ENCODE results near the gene RANBP3L.

Gene RANBP3L

GRCh38 chr5:36236801-36237200 lies 64.9 kb downstream of the RANBP3L start:
- DNase-seq (ENCODE audit: low read depth): no peak
- no peak for TF ChIP-seq CTCF (IDR thresholded peaks at IDR 0.05; ENCODE audit: low read depth, low read length, missing control alignments)
- no peak overlapping the region for H3K4me3 ChIP-seq (ENCODE audit: low read depth, low read length)

GRCh38 chr5:36232533-36232932 lies 69.2 kb downstream of the RANBP3L start:
- DNase-seq (ENCODE audit: low read depth): no peak

DNA sequence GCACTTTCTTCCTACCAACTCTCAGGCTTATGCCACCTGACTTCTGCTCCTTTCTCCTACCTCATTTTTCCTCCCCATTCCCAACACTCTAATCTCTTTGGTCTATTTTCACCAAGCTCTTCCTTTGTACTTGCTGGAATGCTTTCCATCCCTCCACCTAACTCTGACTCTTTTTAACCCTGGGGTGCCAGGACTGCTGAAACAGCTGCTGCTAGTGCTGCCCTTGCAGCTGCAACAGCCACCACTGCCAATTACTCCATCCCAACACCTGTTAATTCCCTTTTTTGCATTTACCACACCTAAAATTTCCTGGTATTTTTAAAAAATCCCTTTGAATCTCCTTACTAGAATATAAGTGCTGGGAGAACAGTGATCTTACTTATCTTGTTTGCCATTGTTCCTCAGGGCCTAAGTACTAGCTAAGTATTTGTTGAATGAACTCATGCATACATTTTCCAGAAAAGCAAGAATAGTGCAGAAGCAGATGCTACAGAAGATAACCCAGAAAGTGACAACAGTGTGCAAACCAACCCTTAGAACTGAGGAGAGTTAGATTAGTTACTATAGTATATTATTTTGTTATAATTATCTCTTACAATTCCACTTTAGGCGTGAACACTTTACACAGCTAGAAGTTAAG lies 71.4 kb downstream of the RANBP3L start:
- DNase-seq (ENCODE audit: low read depth): no peak
- no peak for TF ChIP-seq CTCF (IDR thresholded peaks at IDR 0.05; ENCODE audit: low read depth, low read length, missing control alignments)
- no peak overlapping the region for H3K4me3 ChIP-seq (ENCODE audit: low read depth, low read length)

More at GRCh38 chr5:36232533-36232932, 69.2 kb downstream of the RANBP3L start:
- no peak for TF ChIP-seq CTCF (IDR thresholded peaks at IDR 0.05; ENCODE audit: low read depth, low read length, missing control alignments)
- H3K4me3 ChIP-seq (ENCODE audit: low read depth, low read length): no peak overlapping the region

DNA sequence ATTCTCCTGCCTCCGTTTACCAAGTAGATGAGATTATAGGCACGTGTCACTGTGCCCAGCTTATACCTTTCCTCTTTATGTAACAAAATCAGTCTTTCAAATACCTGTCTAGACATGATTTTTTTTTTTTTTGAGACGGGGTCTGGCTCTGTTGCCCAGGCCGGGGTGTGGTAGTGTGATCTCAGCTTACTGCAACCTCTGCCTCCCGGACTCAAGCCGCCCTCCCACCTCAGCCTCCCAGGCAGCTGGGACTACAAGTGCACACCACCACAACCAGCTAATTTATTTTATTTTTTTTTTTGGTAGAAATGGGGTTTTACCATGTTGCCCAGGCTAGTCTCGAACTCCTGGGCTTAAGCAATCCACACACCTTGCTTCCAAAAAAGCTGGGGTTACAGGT lies 73.2 kb downstream of the RANBP3L start:
- no peak for TF ChIP-seq CTCF (IDR thresholded peaks at IDR 0.05; ENCODE audit: low read depth, low read length, missing control alignments)
- no peak for DNase-seq (ENCODE audit: low read depth)
- H3K4me3 ChIP-seq (ENCODE audit: low read depth, low read length): no peak overlapping the region

DNA sequence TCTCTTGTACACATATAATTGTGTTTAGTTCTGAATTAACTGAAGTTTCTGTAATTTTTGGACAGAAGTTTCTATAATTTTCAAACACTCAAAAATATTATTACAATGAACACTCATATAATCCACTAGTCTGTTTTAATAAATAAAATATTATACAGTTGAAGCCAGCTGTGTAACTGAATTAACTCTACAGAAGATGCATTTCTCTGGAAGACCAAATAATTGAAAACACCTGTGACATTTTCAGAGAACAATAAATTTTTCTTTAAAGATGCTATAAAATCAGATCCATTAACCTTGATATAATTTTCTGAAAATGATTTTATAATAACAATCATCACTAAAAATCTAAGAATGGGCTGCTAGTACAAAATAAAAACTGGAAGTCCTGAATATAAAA lies 74.7 kb downstream of the RANBP3L start:
- H3K4me3 ChIP-seq (ENCODE audit: low read depth, low read length): no peak overlapping the region
- DNase-seq (ENCODE audit: low read depth): no peak
- no peak for TF ChIP-seq CTCF (IDR thresholded peaks at IDR 0.05; ENCODE audit: low read depth, low read length, missing control alignments)

DNA sequence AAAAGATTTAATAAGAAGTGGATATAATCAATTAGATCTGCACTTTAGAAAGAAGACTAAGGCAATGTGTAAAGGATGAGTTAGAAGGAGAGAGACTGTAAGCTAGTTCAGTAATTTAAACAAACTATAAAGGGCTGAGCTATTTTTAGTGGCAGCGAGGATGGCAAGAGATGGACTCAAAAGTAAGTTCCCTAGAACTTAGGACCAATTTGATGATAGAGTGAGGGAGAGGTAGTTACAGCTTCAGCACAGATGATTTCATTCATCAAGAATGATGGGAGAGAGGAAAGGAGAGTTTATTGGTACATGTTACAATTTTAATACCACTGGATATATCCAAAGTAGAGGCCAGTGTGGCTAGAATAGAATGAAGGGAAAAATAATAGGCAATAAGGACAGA lies 79.1 kb downstream of the RANBP3L start:
- no peak for TF ChIP-seq CTCF (IDR thresholded peaks at IDR 0.05; ENCODE audit: low read depth, low read length, missing control alignments)
- H3K4me3 ChIP-seq (ENCODE audit: low read depth, low read length): no peak overlapping the region

DNA sequence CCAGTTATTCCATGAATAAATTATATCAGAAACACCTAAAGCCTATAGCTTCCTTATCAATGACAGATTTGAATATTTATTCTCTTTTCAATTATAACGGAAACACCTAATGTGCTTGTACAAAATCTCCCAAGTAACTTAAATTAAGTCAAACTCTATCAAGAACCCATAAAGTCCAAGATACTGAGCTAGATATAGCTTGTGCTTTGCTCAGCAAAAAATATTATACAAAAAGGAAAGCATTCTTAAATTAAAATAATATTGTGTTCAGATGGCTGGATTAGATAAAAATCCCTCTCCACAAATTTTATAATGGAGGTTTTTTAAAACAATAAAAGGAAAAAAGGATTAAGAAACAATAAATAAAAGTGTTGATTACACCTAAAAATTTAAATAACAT lies 83.7 kb downstream of the RANBP3L start:
- no peak for DNase-seq (ENCODE audit: low read depth)
- H3K4me3 ChIP-seq (ENCODE audit: low read depth, low read length): no peak overlapping the region
- no peak for TF ChIP-seq CTCF (IDR thresholded peaks at IDR 0.05; ENCODE audit: low read depth, low read length, missing control alignments)

More for the DNA sequence above, 79.1 kb downstream of the RANBP3L start:
- no peak for DNase-seq (ENCODE audit: low read depth)

Data from GM12864 (cell line).